ENCODE data around the gene AK2.

Gene AK2

GRCh38 chr1:33050221-33051076, 13.8 kb upstream of the AK2 start:
- no peak overlapping the region for H2BK12ac ChIP-seq (ENCODE audit: low read length)
- H2BK120ac ChIP-seq (ENCODE audit: low read depth, low read length) = no peak overlapping the region
- H2BK5ac ChIP-seq (ENCODE audit: low read length) = no peak overlapping the region
- no peak overlapping the region for H3K23ac ChIP-seq (ENCODE audit: low read depth, low read length, poor library complexity)
- H3K36me3 ChIP-seq (replicated peaks in 1 of 2; ENCODE audit: control insufficient read depth in 2 of 2, insufficient read depth in 2 of 2, low read length in 2 of 2) = no peaks in the 10 kb centered on the region
- no peak overlapping the region for H4K91ac ChIP-seq (ENCODE audit: low read depth, low read length, poor library complexity)
- H3K9me3 ChIP-seq (replicated peaks in 1 of 2; ENCODE audit: control insufficient read depth in 2 of 2, insufficient read depth in 1 of 2, low read depth in 1 of 2, low read length in 2 of 2) = peaks cover 4 to 6% of the 10 kb centered on the region in 2 donors
- DNase-seq (ENCODE audit: low spot score) = no peak
- no peak overlapping the region for H3K4me3 ChIP-seq (ENCODE audit: low read length in 2 of 2)
- no peaks in the 10 kb centered on the region for H3K4me1 ChIP-seq (ENCODE audit: control insufficient read depth in 2 of 2, insufficient read depth in 1 of 2, low read depth in 1 of 2, low read length in 2 of 2)
- H3K9ac ChIP-seq (ENCODE audit: low read depth, low read length, poor library complexity) = no peak overlapping the region
- peak overlapping the region; percentile 28 for H3K4ac ChIP-seq (ENCODE audit: low read length)
- no peak overlapping the region for H2BK15ac ChIP-seq (ENCODE audit: low read length)
- no peak overlapping the region for H4K8ac ChIP-seq (ENCODE audit: low read depth, low read length)
- no peak overlapping the region for H3K14ac ChIP-seq (ENCODE audit: low read length)
- no peak overlapping the region for H3K4me2 ChIP-seq (ENCODE audit: insufficient read depth, low read length, poor library complexity, severe bottlenecking)
- no peaks in the 10 kb centered on the region for H3K27me3 ChIP-seq (ENCODE audit: control insufficient read depth in 3 of 3, insufficient read depth in 3 of 3, low read depth in 1 of 3, low read length in 3 of 3)
- no peak overlapping the region for H2AK5ac ChIP-seq (ENCODE audit: low read depth, low read length)
- H3K27ac ChIP-seq (replicated peaks; ENCODE audit: low read length) = no peak overlapping the region
- WGBS, 2 donors (ENCODE audit: extremely low coverage in 2 of 2, insufficient read length in 2 of 2, insufficient replicate concordance in 1 of 2) = no CpG with 5 or more reads among the region's 17 CpGs
- H2AFZ ChIP-seq (ENCODE audit: low read length) = no peak overlapping the region
- H3K18ac ChIP-seq (ENCODE audit: low read length) = no peak overlapping the region
- H3K79me1 ChIP-seq (ENCODE audit: low read depth, low read length) = no peaks in the 10 kb centered on the region

GRCh38 chr1:33049371-33049770, 12.7 kb upstream of the AK2 start:
- no peak overlapping the region for H3K9ac ChIP-seq (ENCODE audit: low read depth, low read length, poor library complexity)
- no CpG with 5 or more reads among the region's 7 CpGs for WGBS, 2 donors (ENCODE audit: extremely low coverage in 2 of 2, insufficient read length in 2 of 2, insufficient replicate concordance in 1 of 2)
- peaks cover 4 to 6% of the 10 kb centered on the region in 2 donors for H3K9me3 ChIP-seq (replicated peaks in 1 of 2; ENCODE audit: control insufficient read depth in 2 of 2, insufficient read depth in 1 of 2, low read depth in 1 of 2, low read length in 2 of 2)
- H2BK120ac ChIP-seq (ENCODE audit: low read depth, low read length) = no peak overlapping the region
- no peak overlapping the region for H3K14ac ChIP-seq (ENCODE audit: low read length)
- no peaks in the 10 kb centered on the region for H3K36me3 ChIP-seq (replicated peaks in 1 of 2; ENCODE audit: control insufficient read depth in 2 of 2, insufficient read depth in 2 of 2, low read length in 2 of 2)
- H3K4ac ChIP-seq (ENCODE audit: low read length) = no peak overlapping the region
- H3K23ac ChIP-seq (ENCODE audit: low read depth, low read length, poor library complexity) = no peak overlapping the region
- H3K79me1 ChIP-seq (ENCODE audit: low read depth, low read length) = no peaks in the 10 kb centered on the region
- no peak for DNase-seq (ENCODE audit: low spot score)
- no peak overlapping the region for H3K27ac ChIP-seq (replicated peaks; ENCODE audit: low read length)
- H2AFZ ChIP-seq (ENCODE audit: low read length) = no peak overlapping the region
- H2BK5ac ChIP-seq (ENCODE audit: low read length) = no peak overlapping the region
- H3K27me3 ChIP-seq (ENCODE audit: control insufficient read depth in 3 of 3, insufficient read depth in 3 of 3, low read depth in 1 of 3, low read length in 3 of 3) = no peaks in the 10 kb centered on the region
- H4K91ac ChIP-seq (ENCODE audit: low read depth, low read length, poor library complexity) = no peak overlapping the region
- H3K4me2 ChIP-seq (ENCODE audit: insufficient read depth, low read length, poor library complexity, severe bottlenecking) = no peak overlapping the region
- no peak overlapping the region for H2BK15ac ChIP-seq (ENCODE audit: low read length)
- no peak overlapping the region for H3K18ac ChIP-seq (ENCODE audit: low read length)
- H2BK12ac ChIP-seq (ENCODE audit: low read length) = no peak overlapping the region
- no peak overlapping the region for H2AK5ac ChIP-seq (ENCODE audit: low read depth, low read length)
- no peak overlapping the region for H4K8ac ChIP-seq (ENCODE audit: low read depth, low read length)
- H3K4me1 ChIP-seq (ENCODE audit: control insufficient read depth in 2 of 2, insufficient read depth in 1 of 2, low read depth in 1 of 2, low read length in 2 of 2) = no peaks in the 10 kb centered on the region
- no peak overlapping the region for H3K4me3 ChIP-seq (ENCODE audit: low read length in 2 of 2)

- no peaks in the 10 kb centered on the region for H3K79me1 ChIP-seq (ENCODE audit: low read depth, low read length)
- no peak overlapping the region for H3K27ac ChIP-seq (replicated peaks; ENCODE audit: low read length)
- no peaks in the 10 kb centered on the region for H3K4me1 ChIP-seq (ENCODE audit: control insufficient read depth in 2 of 2, insufficient read depth in 1 of 2, low read depth in 1 of 2, low read length in 2 of 2)
- H3K23ac ChIP-seq (ENCODE audit: low read depth, low read length, poor library complexity) = no peak overlapping the region
- no peaks in the 10 kb centered on the region for H3K27me3 ChIP-seq (ENCODE audit: control insufficient read depth in 3 of 3, insufficient read depth in 3 of 3, low read depth in 1 of 3, low read length in 3 of 3)
- no peak overlapping the region for H3K18ac ChIP-seq (ENCODE audit: low read length)
- H2BK12ac ChIP-seq (ENCODE audit: low read length) = no peak overlapping the region
- no peaks in the 10 kb centered on the region for H3K36me3 ChIP-seq (replicated peaks in 1 of 2; ENCODE audit: control insufficient read depth in 2 of 2, insufficient read depth in 2 of 2, low read length in 2 of 2)
- DNase-seq (ENCODE audit: low spot score) = no peak
- H3K4me2 ChIP-seq (ENCODE audit: insufficient read depth, low read length, poor library complexity, severe bottlenecking) = no peak overlapping the region
- H3K4me3 ChIP-seq (ENCODE audit: low read length in 2 of 2) = no peak overlapping the region
- no peak overlapping the region for H3K14ac ChIP-seq (ENCODE audit: low read length)
- H2AFZ ChIP-seq (ENCODE audit: low read length) = no peak overlapping the region
- H3K4ac ChIP-seq (ENCODE audit: low read length) = no peak overlapping the region
- H2BK120ac ChIP-seq (ENCODE audit: low read depth, low read length) = no peak overlapping the region
- H3K9ac ChIP-seq (ENCODE audit: low read depth, low read length, poor library complexity) = no peak overlapping the region
- no peak overlapping the region for H2BK5ac ChIP-seq (ENCODE audit: low read length)
- H2BK15ac ChIP-seq (ENCODE audit: low read length) = no peak overlapping the region
- WGBS, 2 donors (ENCODE audit: extremely low coverage in 2 of 2, insufficient read length in 2 of 2, insufficient replicate concordance in 1 of 2) = no CpG with 5 or more reads among the region's 3 CpGs
- H3K9me3 ChIP-seq (replicated peaks in 1 of 2; ENCODE audit: control insufficient read depth in 2 of 2, insufficient read depth in 1 of 2, low read depth in 1 of 2, low read length in 2 of 2) = peaks cover 4 to 6% of the 10 kb centered on the region in 2 donors
- no peak overlapping the region for H4K8ac ChIP-seq (ENCODE audit: low read depth, low read length)
- no peak overlapping the region for H4K91ac ChIP-seq (ENCODE audit: low read depth, low read length, poor library complexity)
- no peak overlapping the region for H2AK5ac ChIP-seq (ENCODE audit: low read depth, low read length)
Observed at GRCh38 chr1:33048426-33048825, 11.7 kb upstream of the AK2 start.

GRCh38 chr1:33047839-33048305, 11.2 kb upstream of the AK2 start:
- Histone ChIP-seq H3K4me1 (ENCODE audit: control insufficient read depth in 2 of 2, insufficient read depth in 1 of 2, low read depth in 1 of 2, low read length in 2 of 2) (no peaks in the 10 kb centered on the region), H3K9ac (ENCODE audit: low read depth, low read length, poor library complexity) (no peak overlapping the region)

More at GRCh38 chr1:33047839-33048305, 11.2 kb upstream of the AK2 start:
- Histone ChIP-seq H3K4me2 (ENCODE audit: insufficient read depth, low read length, poor library complexity, severe bottlenecking) (no peak overlapping the region), H3K36me3 (replicated peaks in 1 of 2; ENCODE audit: control insufficient read depth in 2 of 2, insufficient read depth in 2 of 2, low read length in 2 of 2) (no peaks in the 10 kb centered on the region), H3K4me3 (ENCODE audit: low read length in 2 of 2) (no peak overlapping the region), H2BK120ac (ENCODE audit: low read depth, low read length) (no peak overlapping the region), H3K27me3 (ENCODE audit: control insufficient read depth in 3 of 3, insufficient read depth in 3 of 3, low read depth in 1 of 3, low read length in 3 of 3) (no peaks in the 10 kb centered on the region), H3K9me3 (replicated peaks in 1 of 2; ENCODE audit: control insufficient read depth in 2 of 2, insufficient read depth in 1 of 2, low read depth in 1 of 2, low read length in 2 of 2) (peaks cover 4 to 6% of the 10 kb centered on the region in 2 donors), H3K79me1 (ENCODE audit: low read depth, low read length) (no peaks in the 10 kb centered on the region), H4K91ac (ENCODE audit: low read depth, low read length, poor library complexity) (no peak overlapping the region), H2BK12ac (ENCODE audit: low read length) (no peak overlapping the region), H2BK15ac (ENCODE audit: low read length) (no peak overlapping the region), H2AFZ (ENCODE audit: low read length) (no peak overlapping the region), H2AK5ac (ENCODE audit: low read depth, low read length) (no peak overlapping the region), H3K23ac (ENCODE audit: low read depth, low read length, poor library complexity) (no peak overlapping the region), H3K14ac (ENCODE audit: low read length) (no peak overlapping the region), H3K4ac (ENCODE audit: low read length) (no peak overlapping the region), H3K27ac (replicated peaks; ENCODE audit: low read length) (no peak overlapping the region), H3K18ac (ENCODE audit: low read length) (no peak overlapping the region), H2BK5ac (ENCODE audit: low read length) (no peak overlapping the region), H4K8ac (ENCODE audit: low read depth, low read length) (no peak overlapping the region)
- no peak for DNase-seq (ENCODE audit: low spot score)
- WGBS, 2 donors (ENCODE audit: extremely low coverage in 2 of 2, insufficient read length in 2 of 2, insufficient replicate concordance in 1 of 2) = no CpG with 5 or more reads among the region's 2 CpGs
